A549 (cell line): ENCODE results near the gene C1S. TPM values are rescaled to one million over a fixed set of nuclear protein-coding genes. Genes with fewer than 3 reads are reported as not detected.
A peak's percentile ranks its signal among the peaks of the same experiment; 100 is the strongest.
"Not testable (repeated sequence)": the region's sequence is repeated elsewhere in the genome, so short reads cannot be mapped to it uniquely, and the experiment has no call there.

Source experiments
- ATAC-seq, 2 experiments: fragments of 200-7000 bp in 1 of 2; fragments of >200 bp in 1 of 2; cut with Nextera tagmentation in 1 of 2; cut with Tn5 transposase in 1 of 2; 3 replicates each; pipeline versions ENCODE4 v1.8.0 to v1.9.1; 2018 to 2020; ENCODE audit warnings: mild to moderate bottlenecking in 1 of 2, moderate library complexity in 1 of 2
- CTCF ChIA-PET: fragments of 300-600 bp; sonication (Branson Sonifier 250); formaldehyde crosslinking; extraction: SDS; loops from one replicate; lab custom pipeline; 2021; ENCODE audit warnings: antibody characterized with exemption, inconsistent platforms; lab: Yijun Ruan, JAX
- POLR2A ChIA-PET: fragments of 350-600 bp; formaldehyde crosslinking; extraction: SDS; loops from one replicate; lab custom pipeline; 2021; ENCODE audit warnings: antibody characterized with exemption, inconsistent platforms; lab: Yijun Ruan, JAX
- DNase-seq, 2 experiments: peaks; one replicate each; pipeline versions ENCODE4 v3.0.0 to v3.0.0-alpha.2; 2011 to 2016; ENCODE audit warnings: low read depth in 1 of 2, low spot score in 1 of 2
- FAIRE-seq: peaks from 2 replicates; lab custom pipeline; 2011; peaks lifted over from hg19 to GRCh38; lab: Jason Lieb, UNC
- H3K27ac ChIP-seq, 2 experiments: fragments of >200 bp; sonication (Bioruptor Twin); formaldehyde crosslinking; 3 replicates each; pipeline ENCODE4 v1.5.1; 2016 to 2017
- H3K4me1 ChIP-seq: fragments of >200 bp; sonication (Bioruptor Twin); formaldehyde crosslinking; 3 replicates; pipeline ENCODE4 v1.6.1; 2016
- H3K4me2 ChIP-seq: fragments of >200 bp; sonication (Bioruptor Twin); formaldehyde crosslinking; 3 replicates; pipeline ENCODE4 v1.6.1; 2016
- H3K4me3 ChIP-seq: fragments of >200 bp; sonication (Bioruptor Twin); formaldehyde crosslinking; 3 replicates; pipeline ENCODE4 v1.5.1; 2016
- H3K9me3 ChIP-seq: fragments of >200 bp; sonication (Bioruptor Twin); formaldehyde crosslinking; 3 replicates; pipeline ENCODE4 v1.6.1; 2016
- CBX2 ChIP-seq: fragments of 200-600 bp; sonication (generic); IDR thresholded peaks from 2 replicates; pipeline ENCODE4 v1.6.1; 2016; ENCODE audit warnings: low read depth, mild to moderate bottlenecking, borderline replicate concordance
- CEBPB ChIP-seq, 2 experiments: fragments of >200 bp in 1 of 2; sonication (Bioruptor Twin) in 1 of 2; formaldehyde crosslinking in 1 of 2; IDR thresholded peaks; 2 replicates each; pipeline ENCODE4 v1.6.1; 2012 to 2016
- CHD2 ChIP-seq: fragments of 150-350 bp; IDR thresholded peaks from 2 replicates; pipeline ENCODE4 v1.6.1; 2014; ENCODE audit warnings: low read length; ENCODE audit not compliant: partially characterized antibody
- CHD4 ChIP-seq: fragments of 200-600 bp; sonication (generic); IDR thresholded peaks from 2 replicates; pipeline ENCODE4 v1.6.1; 2016; ENCODE audit warnings: antibody characterized with exemption, mild to moderate bottlenecking, borderline replicate concordance
- EHF ChIP-seq: fragments of 250-450 bp; sonication (Bioruptor Pico); IDR thresholded peaks from 2 replicates; pipeline ENCODE4 v1.5.0; 2020; ENCODE audit warnings: mild to moderate bottlenecking
- EHMT2 ChIP-seq: fragments of 200-600 bp; sonication (generic); IDR thresholded peaks from 2 replicates; pipeline ENCODE4 v1.6.1; 2016; ENCODE audit warnings: antibody characterized with exemption, low read depth, mild to moderate bottlenecking, moderate library complexity
- EP300 ChIP-seq, 2 experiments: fragments of >200 bp; sonication (Bioruptor Twin); formaldehyde crosslinking; IDR thresholded peaks; 2 replicates in 1 of 2; 3 replicates in 1 of 2; pipeline ENCODE4 v1.6.1; 2016 to 2017
- ESRRA ChIP-seq: fragments of 150-350 bp; IDR thresholded peaks from 2 replicates; pipeline ENCODE4 v1.6.1; 2014; ENCODE audit warnings: mild to moderate bottlenecking, low read length, borderline replicate concordance
- FOSB ChIP-seq: fragments of 250-450 bp; sonication (Bioruptor Pico); IDR thresholded peaks from 2 replicates; pipeline ENCODE4 v1.5.0; 2020; ENCODE audit warnings: mild to moderate bottlenecking, moderate library complexity
- FOSL2 ChIP-seq, 2 experiments: fragments of 450-650 bp in 1 of 2; fragments of >200 bp in 1 of 2; sonication (Bioruptor Twin) in 1 of 2; formaldehyde crosslinking; IDR thresholded peaks; 2 replicates each; pipeline versions ENCODE4 v1.5.0 to v1.6.1; 2016 to 2020; ENCODE audit warnings: mild to moderate bottlenecking in 1 of 2, moderate library complexity in 1 of 2
- HOXB13 ChIP-seq: fragments of 250-450 bp; sonication (Bioruptor Pico); IDR thresholded peaks from 2 replicates; pipeline ENCODE4 v1.5.0; 2020; ENCODE audit warnings: low read depth, mild to moderate bottlenecking, moderate library complexity
- JUN ChIP-seq, 2 experiments: fragments of >200 bp; sonication (Bioruptor Twin); formaldehyde crosslinking; IDR thresholded peaks; 2 replicates in 1 of 2; 3 replicates in 1 of 2; pipeline ENCODE4 v1.6.1; 2016 to 2017
- JUNB ChIP-seq: fragments of >200 bp; sonication (Bioruptor Twin); formaldehyde crosslinking; IDR thresholded peaks from 2 replicates; pipeline ENCODE4 v1.6.1; 2016
- KDM1A ChIP-seq: fragments of 200-600 bp; sonication (generic); IDR thresholded peaks from 2 replicates; pipeline ENCODE4 v1.6.1; 2016; ENCODE audit warnings: low read depth, mild to moderate bottlenecking
- KDM5A ChIP-seq: fragments of 200-600 bp; sonication (generic); IDR thresholded peaks from 2 replicates; pipeline ENCODE4 v1.6.1; 2016; ENCODE audit warnings: antibody characterized with exemption, mild to moderate bottlenecking
- NFE2L2 ChIP-seq: fragments of 150-350 bp; conservative IDR thresholded peaks from 2 replicates; pipeline ENCODE4 v1.6.1; 2014; ENCODE audit warnings: low read length
- NPAS2 ChIP-seq: fragments of 250-450 bp; sonication (Bioruptor Pico); IDR thresholded peaks from 2 replicates; pipeline ENCODE4 v1.8.0; 2022; ENCODE audit warnings: mild to moderate bottlenecking, moderate library complexity, borderline replicate concordance
- NR3C1 ChIP-seq: fragments of >200 bp; sonication (Bioruptor Twin); formaldehyde crosslinking; IDR thresholded peaks from 3 replicates; pipeline ENCODE4 v1.6.1; 2017
- PHF8 ChIP-seq: fragments of 200-600 bp; sonication (generic); IDR thresholded peaks from 2 replicates; pipeline ENCODE4 v1.6.1; 2016; ENCODE audit warnings: low read depth, mild to moderate bottlenecking, antibody characterized with exemption, moderate library complexity, borderline replicate concordance
- POLR2AphosphoS2 ChIP-seq: conservative IDR thresholded peaks from 2 replicates; pipeline ENCODE4 v1.6.1; 2012; ENCODE audit warnings: low read length, improper control_type of control experiment, inconsistent platforms
- RAD21 ChIP-seq, 2 experiments: fragments of >200 bp in 1 of 2; sonication (Bioruptor Twin) in 1 of 2; formaldehyde crosslinking in 1 of 2; IDR thresholded peaks in 1 of 2; conservative IDR thresholded peaks in 1 of 2; 2 replicates in 1 of 2; 3 replicates in 1 of 2; pipeline ENCODE4 v1.6.1; 2012 to 2018; ENCODE audit warnings: inconsistent platforms in 1 of 2
- RARB ChIP-seq: fragments of 250-450 bp; sonication (Bioruptor Pico); IDR thresholded peaks from 2 replicates; pipeline ENCODE4 v1.8.0; 2021; ENCODE audit warnings: mild to moderate bottlenecking, moderate library complexity
- RCOR1 ChIP-seq: fragments of 150-350 bp; IDR thresholded peaks from 2 replicates; pipeline ENCODE4 v1.6.1; 2014; ENCODE audit warnings: antibody characterized with exemption, low read length, low read depth
- RFX5 ChIP-seq: fragments of 450-650 bp; IDR thresholded peaks from 2 replicates; pipeline ENCODE4 v1.7.1; 2014; ENCODE audit warnings: antibody characterized with exemption, mild to moderate bottlenecking, moderate library complexity
- SREBF2 ChIP-seq: fragments of 450-650 bp; IDR thresholded peaks from 2 replicates; pipeline ENCODE4 v1.6.1; 2014; ENCODE audit warnings: mild to moderate bottlenecking, moderate library complexity
- ZFP36 ChIP-seq: fragments of 450-650 bp; IDR thresholded peaks from 2 replicates; pipeline ENCODE4 v1.6.1; 2014; ENCODE audit warnings: borderline replicate concordance; ENCODE audit not compliant: partially characterized antibody
- WGBS: methylation state at CpG from one replicate; pipeline ENCODE4 v1.1.6; 2017; ENCODE audit errors: missing lambda C conversion rate; 5-methylcytosine and 5-hydroxymethylcytosine counted together
- polyA plus RNA-seq, 4 experiments: library from polyadenylated mRNA; depleted of rRNA in 3 of 4; stranded (reverse); fragments of >200 nt; fragmentation: RNase III in 1 of 4; extraction: RNeasy Plus Mini Kit Qiagen cat#74134 plus additional on column Dnase treatment in 1 of 4; gene quantifications; 2 replicates in 3 of 4; 3 replicates in 1 of 4; pipeline ENCODE4 v1.2.3, GENCODE V29; 2011 to 2017
- TF ChIP-seq, protein P1 (sequence below): fragments of 450-650 bp; IDR thresholded peaks from 2 replicates; pipeline ENCODE4 v1.6.1; 2014; ENCODE audit warnings: antibody characterized with exemption
- TF ChIP-seq, protein P2 (sequence below): fragments of 150-350 bp; IDR thresholded peaks from 2 replicates; pipeline ENCODE4 v1.6.1; 2014; ENCODE audit warnings: low read depth, mild to moderate bottlenecking, low read length

The C1S gene
- polyA plus RNA-seq, 2 of the 4 experiments (the other 2 are of a cell fraction), result 65.5 to 107 TPM

- TF ChIP-seq NPAS2 (no peak), POLR2AphosphoS2 (no peak), EHF (no peak), FOSB (CRISPR knock-in tag) (no peak), RAD21 (conservative IDR thresholded peaks at IDR 0.05 in 1 of 2, IDR thresholded peaks at IDR 0.05 in 1 of 2) (peak; percentile 98 to 99), CBX2 (no peak), SREBF2 (no peak), CEBPB (IDR thresholded peaks at IDR 0.05) (peak; percentile 81 to 92), CHD2 (peak; percentile 56), JUNB (no peak), HOXB13 (CRISPR knock-in tag) (no peak), CHD4 (no peak), KDM5A (no peak), RFX5 (no peak), KDM1A (no peak), ZFP36 (no peak), EHMT2 (no peak), EP300 (IDR thresholded peaks at IDR 0.05) (no peak), NR3C1 (no peak), PHF8 (no peak), ESRRA (no peak), FOSL2 (IDR thresholded peaks at IDR 0.05) (no peak), FOSL2 (CRISPR knock-in tag; IDR thresholded peaks at IDR 0.05) (peak; percentile 16; the same call in 1 of the 2 replicates), RCOR1 (no peak), RARB (CRISPR knock-in tag) (no peak), JUN (IDR thresholded peaks at IDR 0.05) (peak in 1 of 2 experiments; percentile 60; a peak in 2 of 5 replicates), NFE2L2 (peak; percentile 93)
- TF ChIP-seq, protein P1, sequence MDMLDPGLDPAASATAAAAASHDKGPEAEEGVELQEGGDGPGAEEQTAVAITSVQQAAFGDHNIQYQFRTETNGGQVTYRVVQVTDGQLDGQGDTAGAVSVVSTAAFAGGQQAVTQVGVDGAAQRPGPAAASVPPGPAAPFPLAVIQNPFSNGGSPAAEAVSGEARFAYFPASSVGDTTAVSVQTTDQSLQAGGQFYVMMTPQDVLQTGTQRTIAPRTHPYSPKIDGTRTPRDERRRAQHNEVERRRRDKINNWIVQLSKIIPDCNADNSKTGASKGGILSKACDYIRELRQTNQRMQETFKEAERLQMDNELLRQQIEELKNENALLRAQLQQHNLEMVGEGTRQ, result no peak
- TF ChIP-seq, protein P2, sequence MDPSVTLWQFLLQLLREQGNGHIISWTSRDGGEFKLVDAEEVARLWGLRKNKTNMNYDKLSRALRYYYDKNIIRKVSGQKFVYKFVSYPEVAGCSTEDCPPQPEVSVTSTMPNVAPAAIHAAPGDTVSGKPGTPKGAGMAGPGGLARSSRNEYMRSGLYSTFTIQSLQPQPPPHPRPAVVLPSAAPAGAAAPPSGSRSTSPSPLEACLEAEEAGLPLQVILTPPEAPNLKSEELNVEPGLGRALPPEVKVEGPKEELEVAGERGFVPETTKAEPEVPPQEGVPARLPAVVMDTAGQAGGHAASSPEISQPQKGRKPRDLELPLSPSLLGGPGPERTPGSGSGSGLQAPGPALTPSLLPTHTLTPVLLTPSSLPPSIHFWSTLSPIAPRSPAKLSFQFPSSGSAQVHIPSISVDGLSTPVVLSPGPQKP, result no peak
- TF ChIP-seq, all 56 proteins: peak for 12
Observed at GRCh38 chr12:7060353-7060954, at the start of gene C1S (continued).

DNA sequence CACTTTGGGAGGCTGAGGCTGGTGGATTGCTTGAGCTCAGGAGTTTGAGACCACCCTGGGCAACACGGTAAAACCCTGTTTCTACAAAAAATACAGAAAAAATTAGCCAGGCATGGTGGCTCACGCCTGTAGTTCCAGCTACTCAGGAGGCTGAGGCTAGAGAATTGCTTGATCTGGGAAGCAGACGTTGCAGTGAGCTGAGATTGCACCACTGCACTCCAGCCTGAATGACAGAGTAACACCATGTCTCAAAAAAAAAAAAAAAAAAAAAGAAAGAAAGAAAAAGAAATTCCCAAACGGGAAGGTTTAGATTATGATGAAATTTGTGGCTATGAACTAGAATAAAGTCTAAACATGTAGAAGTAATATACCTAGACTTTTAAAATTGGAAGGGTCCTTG lies 49.1 kb upstream of the C1S start:
- H3K9me3 ChIP-seq, H3K4me2 ChIP-seq, H3K4me3 ChIP-seq, H3K27ac ChIP-seq, POLR2A ChIA-PET, FAIRE-seq, ATAC-seq, DNase-seq: not testable (repeated sequence)
- peaks cover 10% of the 10 kb centered on the region for H3K4me1 ChIP-seq
- 87% methylated on average over 4 of the region's 4 CpGs for WGBS
- CTCF ChIA-PET, result interaction anchor here (1.3 to 3.2 kb wide), 3 partner anchors 12 to 97 kb away, joined by 3 to 10 read pairs (median 6); no protein-coding TSS in a partner anchor
